Measurements from ENCODE around the gene SLC30A2.

SLC30A2 gene

DNA sequence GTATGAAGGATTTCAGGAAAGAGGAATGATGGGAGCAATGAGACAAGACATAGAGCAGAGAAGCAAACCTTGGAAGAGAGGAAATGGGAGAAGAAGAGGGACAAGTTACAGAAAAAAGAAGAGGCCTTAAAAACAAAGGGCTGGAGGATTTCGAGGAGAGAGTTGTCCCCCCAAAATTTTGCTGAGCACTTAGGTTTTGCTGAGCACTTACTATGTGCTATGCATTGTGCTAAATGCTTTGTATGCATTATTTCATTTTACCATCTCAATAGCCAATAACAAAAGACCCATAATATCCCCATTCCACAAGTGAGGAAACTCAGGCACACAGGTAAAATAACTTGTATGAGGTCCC is 24.0 kb upstream of the SLC30A2 start:
- DNase-seq, result no peak

GRCh38 chr1:26067432-26067911 is 21.6 kb upstream of the SLC30A2 start, which contains the start of gene TRIM63:
Gene TRIM63 (minus strand): TSS chr1:26067630. CDS start chr1:26067494, 136 bp downstream.
- DNase-seq, result no peak

DNA sequence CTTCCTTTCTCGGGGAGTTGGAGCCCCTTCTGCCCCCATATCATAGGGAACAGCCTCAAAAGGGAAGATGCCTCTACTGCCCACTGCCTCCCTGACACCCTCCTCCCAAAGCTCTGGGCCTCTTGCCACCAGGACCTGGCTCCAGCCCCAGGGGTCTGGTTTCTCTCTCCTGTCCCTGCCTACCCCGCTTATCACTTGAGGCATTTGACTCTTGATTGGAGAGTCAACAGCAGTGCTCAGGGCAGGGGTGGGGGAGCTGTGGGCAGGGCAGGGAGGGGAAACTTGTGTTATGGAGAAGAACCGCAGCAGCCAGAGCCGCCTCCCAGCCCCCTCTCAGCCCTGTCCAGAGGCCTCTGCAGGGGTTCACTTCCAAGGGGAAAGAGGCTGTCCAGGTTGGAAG is 20.9 kb upstream of the SLC30A2 start:
- DNase-seq, result no peak

GRCh38 chr1:26066160-26066559 is 20.2 kb upstream of the SLC30A2 start:
- no peak for DNase-seq

DNA sequence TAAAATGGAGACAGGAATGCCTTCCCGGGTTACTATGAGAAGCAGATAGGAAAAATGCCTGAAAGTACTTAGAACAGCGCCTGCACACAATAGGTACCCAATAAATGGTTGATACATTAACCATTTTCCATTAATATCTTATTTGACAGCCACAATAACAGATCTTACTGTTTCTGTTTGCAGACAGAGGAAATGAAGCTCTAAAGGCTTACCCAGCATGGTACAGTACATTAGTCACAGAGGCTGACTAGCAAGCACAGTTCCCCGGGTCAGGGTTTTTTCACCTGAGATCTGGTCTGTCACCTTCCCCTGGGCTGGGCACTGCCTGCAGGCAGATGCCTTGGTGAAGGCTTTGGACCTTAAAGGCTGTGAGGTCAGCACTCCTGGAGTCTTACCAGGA is 18.6 kb upstream of the SLC30A2 start:
- DNase-seq, result no peak

- no peak for DNase-seq
Observed at GRCh38 chr1:26060832-26061574, 15.1 kb upstream of the SLC30A2 start.

DNA sequence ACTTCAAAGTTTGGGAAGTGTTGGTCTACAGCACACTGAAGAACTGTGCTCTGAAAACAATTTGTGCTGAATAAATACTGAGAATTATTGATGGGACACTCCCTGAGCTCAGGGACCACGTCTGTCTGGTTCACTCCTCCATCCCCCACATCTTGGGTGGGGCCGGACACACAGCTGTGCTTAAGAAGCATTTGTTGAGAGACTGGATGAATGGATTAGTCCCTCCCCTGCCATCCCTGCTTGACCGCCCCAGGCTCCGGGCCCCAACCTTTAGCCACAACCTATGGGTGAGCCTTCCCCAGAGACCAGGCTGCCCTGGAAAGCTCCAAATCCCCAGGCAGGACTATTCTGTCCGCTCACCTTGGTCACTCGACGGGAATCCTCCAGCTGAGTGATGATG is 14.0 kb upstream of the SLC30A2 start:
- DNase-seq, result no peak

- DNase-seq, result no peak
Observed at GRCh38 chr1:26058052-26058595, 12.2 kb upstream of the SLC30A2 start.

- no peak for DNase-seq
Observed at GRCh38 chr1:26057189-26057588, 11.3 kb upstream of the SLC30A2 start.

DNA sequence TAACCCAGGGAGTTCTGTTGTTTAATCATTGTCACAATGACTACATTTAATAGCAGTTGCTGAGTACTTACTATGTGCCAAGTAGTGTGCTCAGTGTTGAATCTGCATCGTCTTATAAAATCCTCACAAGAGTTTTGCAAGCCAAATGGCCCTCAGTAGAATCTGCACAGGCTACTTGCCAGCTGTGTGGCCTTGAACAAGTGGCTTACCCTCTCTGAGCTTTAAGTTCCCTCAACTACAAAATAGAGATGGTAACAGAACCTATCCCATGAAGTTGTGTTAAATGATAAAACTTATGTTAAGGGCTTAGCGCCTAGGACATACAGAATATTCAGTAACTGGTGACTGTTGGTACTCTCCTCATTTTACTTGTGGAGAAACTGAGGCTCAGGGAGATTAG is 9.1 kb upstream of the SLC30A2 start:
- no peak for DNase-seq

DNA sequence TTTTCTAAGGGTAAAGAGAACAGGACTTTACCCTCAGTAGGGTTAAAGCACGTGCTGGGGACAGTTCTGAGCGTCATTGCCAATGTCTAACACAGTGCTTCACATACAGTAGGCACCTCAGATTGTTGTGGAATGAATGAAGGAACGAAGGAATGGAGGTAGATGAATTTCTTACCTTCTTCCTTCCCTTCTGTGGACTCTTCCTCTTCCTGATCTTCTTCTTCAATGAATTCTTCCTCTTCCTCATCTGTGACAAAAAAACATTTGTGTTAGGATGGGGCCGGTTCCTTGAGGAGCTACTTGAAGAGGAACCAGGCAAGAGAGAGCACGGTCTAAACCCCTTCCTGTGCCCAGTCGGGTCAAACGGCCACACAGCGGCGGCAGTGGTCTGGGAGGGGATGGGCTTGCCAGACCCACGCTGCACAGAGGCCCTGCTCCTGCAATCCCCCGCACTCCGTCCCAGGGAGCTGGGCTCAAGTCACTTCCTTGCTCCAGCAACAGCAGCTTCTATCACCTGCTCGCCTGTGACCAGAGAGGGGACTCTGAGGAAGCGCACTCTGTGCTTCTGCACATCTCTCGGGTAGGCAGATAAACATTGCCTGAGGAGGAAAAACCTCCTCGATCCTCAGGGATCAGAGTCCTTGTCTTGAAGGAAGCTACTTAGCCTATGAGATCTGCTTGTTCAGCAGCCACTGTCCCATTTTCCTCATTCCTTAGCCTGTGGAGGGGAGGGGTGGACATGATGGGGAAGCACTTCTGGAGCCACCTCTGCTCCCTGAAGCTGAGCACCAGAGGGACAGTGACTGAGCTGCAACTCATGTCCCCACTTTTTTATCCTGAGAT is 8.0 kb upstream of the SLC30A2 start:
- DNase-seq, result no peak

DNA sequence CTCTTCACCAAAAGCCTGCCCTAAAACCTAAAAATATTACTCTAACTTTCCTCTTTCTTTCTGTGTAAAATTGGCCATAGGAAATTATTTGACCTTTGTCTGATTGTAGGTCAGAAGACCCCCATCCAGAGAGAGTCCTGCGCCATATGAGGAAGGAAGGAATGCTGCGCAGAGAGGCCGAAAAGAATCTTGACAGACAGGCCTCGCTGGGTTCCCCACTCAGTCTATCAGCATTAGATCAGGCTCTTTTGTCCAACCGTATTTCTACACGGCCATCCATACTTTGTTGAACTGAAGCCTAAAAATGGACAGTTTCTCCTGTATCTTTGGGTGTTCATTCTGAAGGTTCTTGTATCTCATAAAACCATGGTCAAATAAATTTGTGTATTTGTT is 4.3 kb upstream of the SLC30A2 start:
- no peak for DNase-seq

- no peak for DNase-seq
Observed at GRCh38 chr1:26049531-26050247, 3.8 kb upstream of the SLC30A2 start.

- DNase-seq, result no peak
Observed at GRCh38 chr1:26047278-26047874, 1.5 kb upstream of the SLC30A2 start.

GRCh38 chr1:26046246-26047095 is 553 bp upstream of the SLC30A2 start:
- no peak for DNase-seq

GRCh38 chr1:26044971-26045721 is 772 bp downstream of the SLC30A2 start:
- DNase-seq, result no peak

DNA sequence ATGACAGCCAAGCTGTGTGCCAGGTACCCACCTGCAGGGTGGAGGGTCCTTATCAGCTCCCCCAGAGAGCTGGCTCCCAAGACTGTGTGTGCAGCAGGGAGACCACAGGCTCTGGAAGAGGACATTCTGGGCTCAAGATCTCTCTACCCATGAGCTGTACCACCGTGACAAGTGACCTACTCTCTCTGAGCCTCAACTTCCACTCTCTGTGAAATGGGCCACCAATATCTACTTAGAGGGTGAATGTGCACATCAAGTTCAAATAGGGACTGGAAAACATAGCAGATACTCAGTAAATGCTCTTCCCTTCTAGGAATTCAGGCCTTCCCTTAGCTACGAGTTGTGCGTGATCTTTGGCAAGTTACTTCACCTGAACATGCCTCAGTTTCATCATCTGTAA is 1.5 kb downstream of the SLC30A2 start:
- no peak for DNase-seq

- no peak for DNase-seq
Observed at GRCh38 chr1:26043765-26044164, 2.2 kb downstream of the SLC30A2 start.

DNA sequence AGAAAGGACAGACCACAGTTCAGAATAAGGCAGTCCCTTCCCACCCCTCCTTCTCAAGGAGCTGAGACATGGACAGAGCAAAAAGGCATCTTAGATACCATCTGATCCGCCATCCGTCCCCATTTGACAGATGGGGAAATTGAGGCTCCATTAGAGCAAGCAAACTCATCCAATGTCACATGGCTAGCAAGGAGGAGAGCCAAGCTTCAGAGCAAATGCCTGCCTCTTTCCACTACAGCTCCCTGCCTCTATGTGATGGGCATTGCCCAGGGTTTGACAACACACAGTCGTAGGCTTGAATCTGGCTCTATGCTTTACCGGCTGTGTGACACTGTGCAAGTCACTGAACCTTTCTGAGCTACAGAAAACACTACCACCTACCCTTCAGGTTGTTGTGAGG is 3.9 kb downstream of the SLC30A2 start:
- no peak for DNase-seq

- DNase-seq, result no peak
Observed at GRCh38 chr1:26041401-26041800, 4.5 kb downstream of the SLC30A2 start.

DNA sequence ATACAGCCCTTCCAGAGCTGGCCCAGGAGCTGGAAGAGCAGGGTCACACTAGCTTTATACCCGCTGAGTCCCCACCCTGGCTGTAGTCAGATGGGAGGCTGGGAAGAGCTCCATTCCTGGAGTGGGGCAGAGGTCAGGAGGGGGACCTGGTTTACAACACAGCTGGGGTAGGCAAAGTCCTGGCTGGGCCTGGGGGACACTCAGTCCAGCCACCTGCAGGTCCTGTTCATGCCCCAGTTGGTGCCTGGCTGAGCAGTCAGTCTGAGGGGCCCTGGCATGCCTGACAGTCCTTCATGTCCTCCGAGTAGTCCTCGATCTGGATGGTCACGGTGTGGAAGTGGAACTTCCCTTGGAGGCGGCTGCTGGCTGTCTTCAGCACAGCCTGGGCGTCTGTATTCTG is 7.0 kb downstream of the SLC30A2 start:
- no peak for DNase-seq
